ENCODE measurements around the gene GNA12. TPM values are rescaled to one million over a fixed set of nuclear protein-coding genes. Genes with fewer than 3 reads are reported as not detected.
A peak's percentile ranks its signal among the peaks of the same experiment; 100 is the strongest.

Gene GNA12
- polyA plus RNA-seq, 1 donor (not counting 4 experiments of a cell fraction or from before 2014, with no cell fraction given): 35.5 TPM

DNA sequence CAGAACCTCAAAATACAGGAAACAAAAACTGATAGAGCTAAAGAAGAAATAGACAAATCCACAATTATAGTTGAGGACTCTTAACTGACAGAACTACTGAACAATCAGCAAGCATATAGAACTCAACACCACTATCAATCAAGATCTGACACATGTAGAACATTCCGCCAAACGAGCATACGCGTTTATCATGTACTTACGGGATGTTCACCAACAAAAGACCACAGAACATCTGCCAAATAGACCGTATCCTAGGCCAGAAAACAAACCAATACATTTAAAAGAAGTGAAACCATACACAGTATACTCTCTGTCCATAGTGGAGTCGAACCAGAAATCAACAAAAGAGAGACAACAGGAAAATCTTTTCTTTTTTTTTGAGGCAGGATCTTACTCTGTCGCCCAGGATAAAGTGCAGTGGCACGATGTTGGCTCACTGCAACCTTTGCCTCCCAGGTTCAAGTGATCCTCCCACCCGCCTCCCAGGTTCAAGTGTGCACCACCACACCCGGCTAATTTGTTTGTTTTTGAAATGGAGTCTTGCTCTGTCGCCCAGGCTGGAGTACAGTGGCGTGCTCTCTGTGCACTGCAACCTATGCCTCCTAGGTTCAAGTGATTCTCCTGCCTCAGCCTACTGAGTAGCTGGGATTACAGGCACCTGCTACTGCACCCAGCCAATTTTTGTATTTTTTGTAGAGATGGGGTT is 5.1 kb downstream of the GNA12 start:
- Histone ChIP-seq H3K27me3 (ENCODE audit: control insufficient read depth, extremely low read depth, insufficient read depth, low read length) (no peaks in the 10 kb centered on the region), H3K9me3 (ENCODE audit: control insufficient read depth, low read depth, low read length) (no peaks in the 10 kb centered on the region), H3K4me3 (ENCODE audit: control insufficient read depth in 2 of 3, extremely low read depth in 1 of 3, insufficient read depth in 2 of 3, low read depth in 1 of 3, low read length in 3 of 3) (no peak overlapping the region), H2AFZ (ENCODE audit: control insufficient read depth, low read length) (no peak overlapping the region), H3K79me2 (ENCODE audit: control insufficient read depth, insufficient read depth, low read length) (peaks cover 89% of the 10 kb centered on the region), H3K27ac (ENCODE audit: control insufficient read depth, insufficient read depth, low read length) (no peak overlapping the region), H4K20me1 (ENCODE audit: control insufficient read depth, extremely low read depth, insufficient read depth, low read length) (peaks cover 2% of the 10 kb centered on the region), H3K4me2 (ENCODE audit: control insufficient read depth, extremely low read depth, insufficient read depth, low read depth, low read length) (peak overlapping the region; percentile 6), H3K9me1 (ENCODE audit: control insufficient read depth, extremely low read depth, insufficient read depth, low read length) (no peaks in the 10 kb centered on the region), H3K9ac (ENCODE audit: control insufficient read depth, extremely low read depth, insufficient read depth, low read length) (no peak overlapping the region), H3K36me3 (ENCODE audit: control insufficient read depth in 2 of 2, extremely low read depth in 1 of 2, insufficient read depth in 2 of 2, low read length in 2 of 2) (peaks cover 7 to 14% of the 10 kb centered on the region in 2 experiments), H3K4me1 (ENCODE audit: control insufficient read depth, extremely low read depth, insufficient read depth, low read length) (peaks cover 11% of the 10 kb centered on the region)
- FAIRE-seq (no peak), DNase-seq (ENCODE audit: low read depth, low spot score) (no peak)
- TF ChIP-seq, protein P1, sequence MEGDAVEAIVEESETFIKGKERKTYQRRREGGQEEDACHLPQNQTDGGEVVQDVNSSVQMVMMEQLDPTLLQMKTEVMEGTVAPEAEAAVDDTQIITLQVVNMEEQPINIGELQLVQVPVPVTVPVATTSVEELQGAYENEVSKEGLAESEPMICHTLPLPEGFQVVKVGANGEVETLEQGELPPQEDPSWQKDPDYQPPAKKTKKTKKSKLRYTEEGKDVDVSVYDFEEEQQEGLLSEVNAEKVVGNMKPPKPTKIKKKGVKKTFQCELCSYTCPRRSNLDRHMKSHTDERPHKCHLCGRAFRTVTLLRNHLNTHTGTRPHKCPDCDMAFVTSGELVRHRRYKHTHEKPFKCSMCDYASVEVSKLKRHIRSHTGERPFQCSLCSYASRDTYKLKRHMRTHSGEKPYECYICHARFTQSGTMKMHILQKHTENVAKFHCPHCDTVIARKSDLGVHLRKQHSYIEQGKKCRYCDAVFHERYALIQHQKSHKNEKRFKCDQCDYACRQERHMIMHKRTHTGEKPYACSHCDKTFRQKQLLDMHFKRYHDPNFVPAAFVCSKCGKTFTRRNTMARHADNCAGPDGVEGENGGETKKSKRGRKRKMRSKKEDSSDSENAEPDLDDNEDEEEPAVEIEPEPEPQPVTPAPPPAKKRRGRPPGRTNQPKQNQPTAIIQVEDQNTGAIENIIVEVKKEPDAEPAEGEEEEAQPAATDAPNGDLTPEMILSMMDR (optimal IDR thresholded peaks at IDR 0.05 in 1 of 3, IDR thresholded peaks at IDR 0.05 in 1 of 3, conservative IDR thresholded peaks at IDR 0.05 in 1 of 3; ENCODE audit: extremely low read depth in 1 of 3, insufficient read depth in 2 of 3, low read length in 3 of 3): no peak
- TF ChIP-seq EZH2 (IDR thresholded peaks at IDR 0.05; ENCODE audit: low read length): no peak
- dilution Hi-C loops (cut with MboI; ENCODE audit: extremely low pct_ligation_motif_present, low sequenced_read_pairs): no loop called here

DNA sequence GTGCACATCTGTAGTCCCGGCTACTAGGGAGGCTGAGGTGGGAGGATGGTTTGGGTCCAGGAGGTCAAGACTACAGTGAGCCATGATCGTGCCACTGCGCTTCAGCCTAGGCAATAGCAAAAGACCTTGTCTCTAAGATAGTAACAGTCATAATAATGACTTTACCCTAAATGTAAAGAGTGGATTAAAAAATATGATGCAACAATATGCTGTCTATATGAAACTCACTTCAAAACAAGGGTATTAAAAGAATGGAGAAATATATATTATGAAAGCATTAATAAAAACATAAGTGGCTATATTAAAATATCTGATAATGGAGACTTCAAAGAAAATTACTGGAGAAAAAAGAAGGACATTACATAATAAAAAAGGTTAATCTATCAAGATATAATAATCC is 5.7 kb downstream of the GNA12 start:
- Histone ChIP-seq H3K9ac (ENCODE audit: control insufficient read depth, extremely low read depth, insufficient read depth, low read length) (no peak overlapping the region), H3K27me3 (ENCODE audit: control insufficient read depth, extremely low read depth, insufficient read depth, low read length) (no peaks in the 10 kb centered on the region), H3K9me1 (ENCODE audit: control insufficient read depth, extremely low read depth, insufficient read depth, low read length) (no peaks in the 10 kb centered on the region), H4K20me1 (ENCODE audit: control insufficient read depth, extremely low read depth, insufficient read depth, low read length) (peaks cover 2% of the 10 kb centered on the region), H3K4me1 (ENCODE audit: control insufficient read depth, extremely low read depth, insufficient read depth, low read length) (peaks cover 10% of the 10 kb centered on the region), H3K79me2 (ENCODE audit: control insufficient read depth, insufficient read depth, low read length) (peaks cover 91% of the 10 kb centered on the region), H3K4me3 (ENCODE audit: control insufficient read depth in 2 of 3, extremely low read depth in 1 of 3, insufficient read depth in 2 of 3, low read depth in 1 of 3, low read length in 3 of 3) (no peak overlapping the region), H3K27ac (ENCODE audit: control insufficient read depth, insufficient read depth, low read length) (no peak overlapping the region), H2AFZ (ENCODE audit: control insufficient read depth, low read length) (no peak overlapping the region), H3K9me3 (ENCODE audit: control insufficient read depth, low read depth, low read length) (no peaks in the 10 kb centered on the region), H3K4me2 (ENCODE audit: control insufficient read depth, extremely low read depth, insufficient read depth, low read depth, low read length) (no peak overlapping the region), H3K36me3 (ENCODE audit: control insufficient read depth in 2 of 2, extremely low read depth in 1 of 2, insufficient read depth in 2 of 2, low read length in 2 of 2) (peaks cover 7 to 14% of the 10 kb centered on the region in 2 experiments)
- TF ChIP-seq EZH2 (IDR thresholded peaks at IDR 0.05; ENCODE audit: low read length): no peak
- TF ChIP-seq, protein P1 (optimal IDR thresholded peaks at IDR 0.05 in 1 of 3, IDR thresholded peaks at IDR 0.05 in 1 of 3, conservative IDR thresholded peaks at IDR 0.05 in 1 of 3; ENCODE audit: extremely low read depth in 1 of 3, insufficient read depth in 2 of 3, low read length in 3 of 3): no peak
- FAIRE-seq (no peak), DNase-seq (ENCODE audit: low read depth, low spot score) (no peak)
- dilution Hi-C loops (cut with MboI; ENCODE audit: extremely low pct_ligation_motif_present, low sequenced_read_pairs): no loop called here

Data from keratinocyte (primary cell).